Activated CD8-positive, alpha-beta memory T cell treated with anti-CD3 and anti-CD28 coated beads for 1 hour (primary cell): ENCODE data around the gene MPZL2.

Experiments
- DNase-seq, 2 donors: peaks; one replicate each; pipeline ENCODE4 v3.0.0-alpha.2; 2020; ENCODE audit warnings: low read depth in 1 of 2; ENCODE audit errors: extremely low read depth in 1 of 2

Gene MPZL2

GRCh38 chr11:118283756-118284350, 19.8 kb upstream of the MPZL2 start:
- no peak for DNase-seq

- no peak for DNase-seq
Measured at GRCh38 chr11:118283037-118283636, 19.0 kb upstream of the MPZL2 start.

- DNase-seq: no peak
Measured at GRCh38 chr11:118282606-118283005, 18.5 kb upstream of the MPZL2 start.

GRCh38 chr11:118281284-118281683, 17.2 kb upstream of the MPZL2 start:
- DNase-seq: no peak

- no peak for DNase-seq
Measured at GRCh38 chr11:118277312-118277711, 13.2 kb upstream of the MPZL2 start.

- DNase-seq: no peak
Measured at GRCh38 chr11:118276422-118276821, 12.3 kb upstream of the MPZL2 start.

- DNase-seq: no peak
Measured at GRCh38 chr11:118275176-118275575, 11.1 kb upstream of the MPZL2 start.

- no peak for DNase-seq
Measured at GRCh38 chr11:118274186-118274585, 10.1 kb upstream of the MPZL2 start.

- DNase-seq: no peak
Measured at GRCh38 chr11:118272001-118272400, 7.9 kb upstream of the MPZL2 start.

GRCh38 chr11:118267486-118267885, 3.4 kb upstream of the MPZL2 start:
- DNase-seq: no peak

- DNase-seq: no peak
Measured at GRCh38 chr11:118265954-118266353, 1.9 kb upstream of the MPZL2 start.

- no peak for DNase-seq
Measured at GRCh38 chr11:118264569-118265465, 720 bp upstream of the MPZL2 start.

GRCh38 chr11:118263112-118263511, 985 bp downstream of the MPZL2 start:
- no peak for DNase-seq

- no peak for DNase-seq
Measured at GRCh38 chr11:118260353-118260752, 3.7 kb downstream of the MPZL2 start.

GRCh38 chr11:118259138-118259537, 5.0 kb downstream of the MPZL2 start:
- DNase-seq: no peak

- DNase-seq: no peak
Measured at GRCh38 chr11:118258410-118258809, 5.7 kb downstream of the MPZL2 start.

GRCh38 chr11:118252688-118253087, 11.4 kb downstream of the MPZL2 start:
- DNase-seq: no peak

- DNase-seq: peak; percentile 66 to 83
Measured at GRCh38 chr11:118251858-118252652, 12.0 kb downstream of the MPZL2 start, which contains the start of gene MPZL3. MPZL3 (minus strand) TSS chr11:118252365; CDS start chr11:118252294, 71 bp downstream.

- no peak for DNase-seq
Measured at GRCh38 chr11:118247041-118247440, 17.1 kb downstream of the MPZL2 start.

GRCh38 chr11:118245936-118246562, 18.0 kb downstream of the MPZL2 start:
- no peak for DNase-seq
